Ovary (tissue), 3 donors: Measurements from ENCODE around the gene TLL2.

ENCODE experiments used
- CTCF ChIP-seq, 3 donors: fragments of 450-650 bp in 2 of 3; fragments of 200-600 bp in 1 of 3; IDR thresholded peaks; one replicate each; pipeline versions ENCODE4 v1.5.1 to v1.8.0; 2016 to 2022; ENCODE audit warnings: antibody characterized with exemption in 3 of 3, mild to moderate bottlenecking in 1 of 3
- EP300 ChIP-seq: sonication (generic); formaldehyde crosslinking; IDR thresholded peaks from one replicate; pipeline ENCODE4 v1.6.1; 2017; ENCODE audit warnings: antibody characterized with exemption
- POLR2A ChIP-seq: fragments of 450-650 bp; IDR thresholded peaks from one replicate; pipeline ENCODE4 v1.6.1; 2017; ENCODE audit warnings: antibody characterized with exemption, mild to moderate bottlenecking, moderate library complexity
- donor health status: DM: no; HTN: no; CAD: no.

DNA sequence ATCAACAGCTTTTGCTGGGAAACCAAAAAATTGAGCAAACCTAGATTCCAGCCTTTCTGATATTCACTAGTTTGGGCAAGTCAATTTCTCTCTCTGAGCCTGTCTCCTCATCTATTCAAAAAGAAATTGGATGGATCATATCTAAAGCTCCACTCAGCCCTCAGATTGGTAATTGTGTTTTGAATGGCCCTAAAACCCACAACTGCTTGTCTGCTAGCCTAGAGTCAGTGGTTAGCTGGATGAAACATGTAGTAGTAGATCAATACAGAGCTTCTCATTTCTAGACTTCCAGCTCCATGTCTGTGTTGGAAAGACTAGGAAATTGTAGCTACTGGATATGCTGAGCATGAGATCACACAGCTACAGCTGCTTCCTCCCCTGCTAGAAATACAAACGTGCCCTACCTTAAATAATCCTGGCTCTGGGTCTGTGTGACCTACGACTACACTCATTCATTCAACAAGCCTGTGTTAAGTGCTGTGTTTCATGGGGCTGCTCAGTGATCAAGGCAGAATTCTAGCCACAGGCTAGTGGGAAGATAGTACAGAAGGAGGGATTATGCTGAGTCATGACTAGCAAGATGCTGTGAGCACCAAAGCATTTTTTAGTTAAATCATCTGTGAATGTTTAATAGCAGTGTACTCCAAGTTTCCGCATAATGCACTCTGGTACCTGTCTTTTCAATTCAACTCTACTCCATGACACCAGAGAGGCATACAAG lies 193.8 kb downstream of the TLL2 start:
- TF ChIP-seq CTCF (IDR thresholded peaks at IDR 0.05) (no peak), POLR2A (no peak), EP300 (no peak)
